Stimulated activated CD8-positive, alpha-beta memory T cell treated with anti-CD3 and anti-CD28 coated beads, Interleukin-15, amount 100 ng/mL, for 4 hours (primary cell): ENCODE results near the gene DTNB.
"Not testable (repeated sequence)": the region's sequence is repeated elsewhere in the genome, so short reads cannot be mapped to it uniquely, and the experiment has no call there.

Source experiments
- DNase-seq, 2 donors: peaks; one replicate each; pipeline ENCODE4 v3.0.0-alpha.2; 2020; ENCODE audit warnings: low read depth in 2 of 2

DTNB gene

GRCh38 chr2:25544445-25544844, 128.9 kb downstream of the DTNB start:
- no peak for DNase-seq

GRCh38 chr2:25543939-25544338, 129.4 kb downstream of the DTNB start:
- no peak for DNase-seq

GRCh38 chr2:25541378-25541777, 132.0 kb downstream of the DTNB start:
- no peak for DNase-seq

GRCh38 chr2:25539136-25539535, 134.2 kb downstream of the DTNB start:
- no peak for DNase-seq

GRCh38 chr2:25537526-25537925, 135.9 kb downstream of the DTNB start:
- DNase-seq = no peak

- DNase-seq = not testable (repeated sequence)
Observed at GRCh38 chr2:25535411-25536289, 137.7 kb downstream of the DTNB start.

- not testable (repeated sequence) for DNase-seq
Observed at GRCh38 chr2:25534937-25535336, 138.4 kb downstream of the DTNB start.

GRCh38 chr2:25534455-25534854, 138.9 kb downstream of the DTNB start:
- no peak for DNase-seq

GRCh38 chr2:25533771-25534170, 139.6 kb downstream of the DTNB start:
- DNase-seq = not testable (repeated sequence)

GRCh38 chr2:25532521-25532920, 140.9 kb downstream of the DTNB start:
- DNase-seq = no peak

GRCh38 chr2:25529034-25529433, 144.3 kb downstream of the DTNB start:
- DNase-seq = no peak

- no peak for DNase-seq
Observed at GRCh38 chr2:25528173-25528572, 145.2 kb downstream of the DTNB start.

GRCh38 chr2:25524507-25524906, 148.9 kb downstream of the DTNB start:
- no peak for DNase-seq

- no peak for DNase-seq
Observed at GRCh38 chr2:25523060-25523459, 150.3 kb downstream of the DTNB start.

GRCh38 chr2:25521665-25522387, 151.6 kb downstream of the DTNB start:
- peak in 1 of 2 donors; percentile 12 for DNase-seq

GRCh38 chr2:25521126-25521525, 152.3 kb downstream of the DTNB start:
- no peak for DNase-seq

- DNase-seq = no peak
Observed at GRCh38 chr2:25517701-25518100, 155.7 kb downstream of the DTNB start.

GRCh38 chr2:25514043-25514637, 159.2 kb downstream of the DTNB start:
- no peak for DNase-seq

- DNase-seq = no peak
Observed at GRCh38 chr2:25512707-25513106, 160.7 kb downstream of the DTNB start.

- no peak for DNase-seq
Observed at GRCh38 chr2:25506226-25506625, 167.2 kb downstream of the DTNB start.

- no peak for DNase-seq
Observed at GRCh38 chr2:25505622-25506021, 167.8 kb downstream of the DTNB start.

- DNase-seq = no peak
Observed at GRCh38 chr2:25505182-25505581, 168.2 kb downstream of the DTNB start.

GRCh38 chr2:25504266-25504665, 169.1 kb downstream of the DTNB start:
- no peak for DNase-seq
